H9 (cell line): ENCODE data around the gene WNT3. TPM values are rescaled to one million over a fixed set of nuclear protein-coding genes. Genes with fewer than 3 reads are reported as not detected.

Experiments
- DNase-seq: peaks from one replicate; pipeline ENCODE4 v3.0.0-alpha.2; 2017
- H2AFZ ChIP-seq: one replicate; pipeline ENCODE4 v1.6.1; 2013; ENCODE audit warnings: mild to moderate bottlenecking, low read length, control low read depth, moderate library complexity
- H2AK5ac ChIP-seq: 2 replicates; pipeline ENCODE4 v1.6.1; 2013; ENCODE audit warnings: low read length, control low read depth, mixed read lengths; ENCODE audit not compliant: insufficient read length
- H2BK120ac ChIP-seq: one replicate; pipeline ENCODE4 v1.6.1; 2013; ENCODE audit warnings: low read depth, mild to moderate bottlenecking, low read length, control low read depth, inconsistent platforms; ENCODE audit not compliant: poor library complexity, severe bottlenecking
- H2BK12ac ChIP-seq: 2 replicates; pipeline ENCODE4 v1.6.1; 2013; ENCODE audit warnings: low read length, control low read depth, mixed read lengths, low read depth; ENCODE audit not compliant: insufficient read length
- H2BK15ac ChIP-seq: 2 replicates; pipeline ENCODE4 v1.6.1; 2013; ENCODE audit warnings: low read depth, low read length, control low read depth
- H2BK20ac ChIP-seq: one replicate; pipeline ENCODE4 v1.6.1; 2013; ENCODE audit warnings: low read depth, mild to moderate bottlenecking, low read length, control low read depth, inconsistent platforms; ENCODE audit not compliant: poor library complexity, severe bottlenecking
- H2BK5ac ChIP-seq: 2 replicates; pipeline ENCODE4 v1.6.1; 2013; ENCODE audit warnings: low read length, control low read depth, mixed read lengths; ENCODE audit not compliant: insufficient read length
- H3K14ac ChIP-seq: 2 replicates; pipeline ENCODE4 v1.6.1; 2013; ENCODE audit warnings: low read length, control low read depth; ENCODE audit not compliant: insufficient read depth
- H3K18ac ChIP-seq: 2 replicates; pipeline ENCODE4 v1.6.1; 2013; ENCODE audit warnings: low read depth, mild to moderate bottlenecking, mixed read lengths, low read length, control low read depth; ENCODE audit not compliant: insufficient read length
- H3K23ac ChIP-seq: 2 replicates; pipeline ENCODE4 v1.6.1; 2013; ENCODE audit warnings: low read length, control low read depth, mixed read lengths, low read depth; ENCODE audit not compliant: insufficient read length
- H3K23me2 ChIP-seq: 2 replicates; pipeline ENCODE4 v1.6.1; 2013; ENCODE audit warnings: low read depth, mild to moderate bottlenecking, mixed read lengths, low read length, control low read depth; ENCODE audit not compliant: insufficient read length, poor library complexity, severe bottlenecking
- H3K27ac ChIP-seq: 2 replicates; pipeline ENCODE4 v1.5.1; 2013; ENCODE audit warnings: low read length, control low read depth, mixed read lengths, low read depth; ENCODE audit not compliant: insufficient read length
- H3K27me3 ChIP-seq: 2 replicates; pipeline ENCODE4 v1.6.1; 2013; ENCODE audit warnings: low read length, control low read depth, inconsistent platforms; ENCODE audit not compliant: insufficient read depth
- H3K4ac ChIP-seq: 2 replicates; pipeline ENCODE4 v1.6.1; 2013; ENCODE audit warnings: low read depth, mild to moderate bottlenecking, control low read depth, inconsistent platforms, low read length, moderate library complexity
- H3K4me1 ChIP-seq: 2 replicates; pipeline ENCODE4 v1.6.1; 2013; ENCODE audit warnings: low read length, control low read depth, inconsistent platforms; ENCODE audit not compliant: insufficient read depth
- H3K4me2 ChIP-seq: 2 replicates; pipeline ENCODE4 v1.6.1; 2013; ENCODE audit warnings: low read length, control low read depth, mixed read lengths; ENCODE audit not compliant: insufficient read length, insufficient read depth
- H3K56ac ChIP-seq: 2 replicates; pipeline ENCODE4 v1.6.1; 2013; ENCODE audit warnings: low read depth, mild to moderate bottlenecking, mixed read lengths, low read length, control low read depth; ENCODE audit not compliant: insufficient read length
- H3K79me1 ChIP-seq: 2 replicates; pipeline ENCODE4 v1.6.1; 2013; ENCODE audit warnings: low read depth, mild to moderate bottlenecking, moderate library complexity, low read length, control low read depth, inconsistent platforms; ENCODE audit not compliant: insufficient read depth, poor library complexity, severe bottlenecking
- H3K79me2 ChIP-seq: 2 replicates; pipeline ENCODE4 v1.6.1; 2013; ENCODE audit warnings: low read length, control low read depth, inconsistent platforms; ENCODE audit not compliant: insufficient read depth
- H3K9ac ChIP-seq: 2 replicates; pipeline ENCODE4 v1.6.1; 2013; ENCODE audit warnings: low read length, control low read depth, mixed read lengths; ENCODE audit not compliant: insufficient read length; ENCODE audit errors: extremely low read depth
- H3K9me3 ChIP-seq: one replicate; pipeline ENCODE4 v1.6.1; 2013; ENCODE audit warnings: low read depth, low read length, inconsistent platforms; ENCODE audit not compliant: control insufficient read depth
- H3T11ph ChIP-seq: one replicate; pipeline ENCODE4 v1.6.1; 2013; ENCODE audit warnings: mild to moderate bottlenecking, low read length, control low read depth, inconsistent platforms
- H4K20me1 ChIP-seq: one replicate; pipeline ENCODE4 v1.6.1; 2013; ENCODE audit not compliant: control insufficient read depth, insufficient read length, insufficient read depth
- H4K5ac ChIP-seq: 2 replicates; pipeline ENCODE4 v1.6.1; 2013; ENCODE audit warnings: low read depth, mild to moderate bottlenecking, mixed read lengths, low read length, control low read depth; ENCODE audit not compliant: insufficient read length
- H4K8ac ChIP-seq: replicated peaks from 2 replicates; pipeline ENCODE4 v1.6.1; 2013; ENCODE audit warnings: low read length, control low read depth, mixed read lengths, low read depth; ENCODE audit not compliant: insufficient read length
- H4K91ac ChIP-seq: 2 replicates; pipeline ENCODE4 v1.6.1; 2013; ENCODE audit warnings: low read depth, mild to moderate bottlenecking, moderate library complexity, mixed read lengths, low read length, control low read depth; ENCODE audit not compliant: insufficient read length
- H3K27ac Mint-ChIP-seq, 3 experiments: 2 replicates in 2 of 3; 3 replicates in 1 of 3; pipeline ENCODE4 v1.8.0; 2020 to 2021; ENCODE audit warnings: mixed read lengths in 3 of 3, mild to moderate bottlenecking in 1 of 3, moderate library complexity in 1 of 3
- H3K27me3 Mint-ChIP-seq: 2 replicates; pipeline ENCODE4 v1.8.0; 2021; ENCODE audit warnings: low read depth, mild to moderate bottlenecking, moderate library complexity, mixed read lengths
- H3K36me3 Mint-ChIP-seq, 3 experiments: 2 replicates in 2 of 3; 3 replicates in 1 of 3; pipeline ENCODE4 v1.8.0; 2020 to 2021; ENCODE audit warnings: low read depth in 3 of 3, mixed read lengths in 3 of 3; ENCODE audit not compliant: insufficient read depth in 1 of 3
- H3K4me1 Mint-ChIP-seq, 2 experiments: 2 replicates each; pipeline ENCODE4 v1.8.0; 2020; ENCODE audit warnings: mixed read lengths in 2 of 2
- H3K4me3 Mint-ChIP-seq, 2 experiments: 2 replicates in 1 of 2; 3 replicates in 1 of 2; pipeline ENCODE4 v1.8.0; 2020 to 2021; ENCODE audit warnings: mild to moderate bottlenecking in 2 of 2, mixed read lengths in 2 of 2, moderate library complexity in 1 of 2
- H3K9me3 Mint-ChIP-seq, 2 experiments: 2 replicates in 1 of 2; 3 replicates in 1 of 2; pipeline ENCODE4 v1.8.0; 2020; ENCODE audit warnings: mild to moderate bottlenecking in 2 of 2, mixed read lengths in 2 of 2, moderate library complexity in 1 of 2
- CTCF ChIP-seq: fragments of 200-600 bp; sonication (generic); conservative IDR thresholded peaks from 3 replicates; pipeline ENCODE4 v1.8.0; 2021; ENCODE audit warnings: antibody characterized with exemption, mild to moderate bottlenecking
- WGBS: extraction: QIAGEN DNeasy Blood & Tissue Kit; methylation state at CpG from one replicate; pipeline ENCODE4 v1.1.7; 2013; ENCODE audit warnings: missing lambda C conversion rate, low lambda C conversion rate, mixed read lengths; ENCODE audit not compliant: insufficient read length; ENCODE audit errors: extremely low coverage; 5-methylcytosine and 5-hydroxymethylcytosine counted together
- total RNA-seq: library from RNA; stranded (reverse); gene quantifications from 2 replicates; pipeline ENCODE4 v1.2.1, GENCODE V29; 2021

The WNT3 gene
- total RNA-seq, 1 experiment from 2014 or later, result 22.4 TPM

GRCh38 chr17:46791531-46791930 is 27.0 kb downstream of the WNT3 start:
- Mint-ChIP-seq H3K27ac (no peak overlapping the region), H3K36me3 (peaks cover 2 to 20% (median 9%) of the 10 kb centered on the region in 3 experiments; a peak in 5 of 7 replicates), H3K4me3 (no peak overlapping the region), H3K9me3 (peaks cover 5 to 12% of the 10 kb centered on the region in 2 experiments; a peak in 4 of 5 replicates), H3K27me3 (peaks cover 70% of the 10 kb centered on the region), H3K4me1 (peaks cover 28 to 30% of the 10 kb centered on the region in 2 experiments)
- H3K14ac ChIP-seq, result no peak overlapping the region; the same call in 1 of the 2 replicates
- no peak overlapping the region for H2AK5ac ChIP-seq
- H2AFZ ChIP-seq, result no peak overlapping the region
- no peak overlapping the region for H4K5ac ChIP-seq
- no peak overlapping the region for H4K8ac ChIP-seq
- no peak overlapping the region for H3K23ac ChIP-seq
- H2BK5ac ChIP-seq, result no peak overlapping the region
- H2BK12ac ChIP-seq, result no peak overlapping the region
- H3K9me3 ChIP-seq, result no peaks in the 10 kb centered on the region
- H3K27me3 ChIP-seq, result no peaks in the 10 kb centered on the region; the same call in 1 of the 2 replicates
- no peak overlapping the region for H3T11ph ChIP-seq
- no peak overlapping the region for H3K18ac ChIP-seq
- H2BK120ac ChIP-seq, result no peak overlapping the region
- no peak overlapping the region for H3K4ac ChIP-seq
- H3K23me2 ChIP-seq, result no peaks in the 10 kb centered on the region
- H2BK20ac ChIP-seq, result no peak overlapping the region
- WGBS, result no CpG with 5 or more reads among the region's 5 CpGs
- no peak overlapping the region for H2BK15ac ChIP-seq
- H3K27ac ChIP-seq, result no peak overlapping the region
- DNase-seq, result no peak
- H4K20me1 ChIP-seq, result no peaks in the 10 kb centered on the region
- no peaks in the 10 kb centered on the region for H3K79me2 ChIP-seq
- no peak overlapping the region for H4K91ac ChIP-seq
- no peak overlapping the region for H3K56ac ChIP-seq
- H3K4me1 ChIP-seq, result 0 out of 2 replicates have a peak, but pooled peaks cover 2% of the 10 kb centered on the region
- TF ChIP-seq CTCF, result no peak
- H3K79me1 ChIP-seq, result no peaks in the 10 kb centered on the region
- H3K9ac ChIP-seq, result no peak overlapping the region
- no peak overlapping the region for H3K4me2 ChIP-seq
